CD4-positive, alpha-beta T cell treated with Interleukin-17A for 4 hours (primary cell): ENCODE data around the gene C2orf74.
"Not testable (repeated sequence)": the region's sequence is repeated elsewhere in the genome, so short reads cannot be mapped to it uniquely, and the experiment has no call there.

Experiments used
- DNase-seq: peaks from one replicate; pipeline ENCODE4 v3.0.0-alpha.2; 2020; ENCODE audit warnings: mixed read lengths

C2orf74 gene

DNA sequence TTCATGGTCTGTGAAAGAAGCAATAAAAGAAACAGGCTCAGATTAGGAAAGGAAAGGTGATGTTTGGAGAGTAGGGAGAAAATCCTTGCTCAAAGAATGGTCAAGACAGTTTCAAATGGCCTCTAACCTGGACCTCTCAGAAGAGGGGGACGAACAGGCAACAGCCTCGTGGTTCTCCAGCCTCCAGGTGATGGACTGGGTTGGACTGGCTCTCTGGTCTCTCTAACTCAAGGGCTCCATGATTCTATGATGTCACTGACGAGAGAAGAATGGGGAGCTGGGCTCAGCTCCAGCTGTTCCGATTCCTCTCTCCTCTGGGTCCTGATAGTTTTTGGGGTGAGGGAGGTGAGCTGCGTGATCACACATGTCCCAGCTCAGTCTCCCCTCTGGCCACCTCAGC, at the start of gene C2orf74:
C2orf74 (plus strand) TSS at position 301 of the 400 bp plus-strand sequence. CDS start 327 bp downstream, outside the sequence.
- DNase-seq = no peak

DNA sequence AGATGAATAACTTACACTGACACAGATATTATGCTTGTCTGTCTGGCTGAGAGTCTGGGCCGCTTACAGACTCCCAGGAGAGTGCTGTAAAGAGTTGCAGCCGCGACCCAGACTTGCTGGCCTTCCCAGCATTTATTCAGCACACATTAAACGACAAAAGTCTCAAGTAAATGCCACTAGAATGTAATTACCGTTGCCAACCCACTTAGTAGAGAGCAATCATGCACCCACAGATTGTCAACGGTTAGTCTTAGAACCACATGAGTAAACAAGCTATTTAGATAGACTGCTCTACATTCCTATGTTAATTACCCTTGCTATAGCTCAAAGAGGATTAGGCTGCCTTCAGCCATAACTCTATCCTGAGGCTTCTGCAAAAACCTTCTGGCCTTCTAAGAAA, 47.8 kb upstream of the C2orf74 start:
- DNase-seq = no peak

DNA sequence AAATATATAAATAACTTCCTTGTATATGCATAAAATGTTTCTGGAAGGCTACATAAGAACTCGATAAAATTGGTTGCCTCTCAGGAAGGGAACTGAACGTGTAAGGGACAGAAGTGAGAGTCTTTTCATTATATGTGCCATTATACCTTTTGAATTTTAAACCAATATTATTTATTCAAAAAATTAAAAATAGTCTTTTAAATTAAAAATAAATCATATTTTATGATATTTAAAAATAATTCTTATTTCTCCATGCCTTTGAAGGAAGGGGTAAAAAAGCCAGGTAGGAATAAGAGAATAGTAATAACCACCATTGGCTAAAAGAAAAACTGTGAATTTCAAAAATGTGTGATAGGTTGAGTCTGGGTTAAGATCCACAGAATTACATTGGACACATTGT, 45.7 kb upstream of the C2orf74 start:
- DNase-seq = no peak

DNA sequence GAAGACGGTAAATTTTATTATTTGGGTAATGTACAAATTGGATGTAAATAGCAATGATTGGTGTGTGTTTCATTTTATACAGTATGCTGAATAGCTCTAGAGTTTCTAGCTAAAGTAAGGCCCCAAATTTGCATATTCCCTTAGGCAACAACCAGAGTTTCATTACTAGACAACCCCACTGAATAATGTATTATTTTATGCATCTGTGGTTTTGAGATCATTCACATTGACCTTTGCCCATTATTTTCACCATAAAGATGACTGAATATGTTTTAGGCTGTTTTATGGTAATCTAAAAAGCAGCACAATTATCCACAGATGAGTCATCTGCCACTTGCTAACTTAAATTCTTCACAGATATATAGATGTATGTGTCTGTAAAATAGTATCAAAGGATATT, 44.5 kb upstream of the C2orf74 start:
- DNase-seq = no peak

DNA sequence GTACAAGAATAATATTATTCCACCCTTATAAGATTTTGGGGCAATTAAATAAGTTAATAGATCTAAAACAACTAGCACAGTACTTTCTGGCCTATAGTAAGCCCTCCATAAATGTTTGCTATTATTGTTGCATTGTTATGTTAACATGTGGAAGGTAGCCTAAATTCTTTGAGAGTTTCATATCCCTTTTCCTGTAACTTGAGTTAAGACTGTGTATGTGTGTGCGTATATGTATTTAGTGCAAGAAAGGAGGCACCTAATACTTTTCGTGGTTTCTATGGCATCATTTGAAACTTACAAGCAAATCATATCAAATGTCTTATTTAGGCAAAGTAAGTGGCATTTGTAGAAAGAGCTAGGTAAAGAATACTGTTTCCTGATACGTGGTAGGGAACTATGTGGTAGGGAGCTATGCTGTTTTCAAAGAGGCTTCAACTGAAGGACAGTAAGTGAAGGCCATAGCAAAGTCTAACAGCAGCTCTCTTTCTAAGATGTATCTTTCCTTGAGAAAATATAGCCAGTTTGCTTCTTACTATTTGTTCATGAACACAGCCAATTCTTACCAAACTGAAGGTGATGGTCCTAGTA, 36.8 kb upstream of the C2orf74 start:
- DNase-seq = no peak

DNA sequence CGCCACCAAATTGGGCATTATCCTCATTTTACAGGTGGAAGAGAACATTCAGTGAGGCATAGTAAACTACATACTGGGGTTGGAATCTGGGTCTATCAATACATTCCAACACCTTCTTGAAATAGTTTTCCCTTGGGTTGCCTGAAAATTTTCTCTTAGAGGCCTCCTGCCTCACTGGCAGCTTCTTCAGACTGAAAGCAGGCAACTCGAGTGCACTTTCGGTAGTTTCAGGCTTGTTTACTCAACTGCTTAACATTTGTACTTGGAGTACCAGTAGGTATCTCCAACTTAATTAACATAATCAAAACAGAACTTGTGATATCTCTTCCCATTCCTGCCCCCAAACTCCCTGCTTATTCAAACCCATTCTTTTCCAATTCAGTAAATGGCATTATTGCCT, 36.2 kb upstream of the C2orf74 start:
- no peak for DNase-seq

DNA sequence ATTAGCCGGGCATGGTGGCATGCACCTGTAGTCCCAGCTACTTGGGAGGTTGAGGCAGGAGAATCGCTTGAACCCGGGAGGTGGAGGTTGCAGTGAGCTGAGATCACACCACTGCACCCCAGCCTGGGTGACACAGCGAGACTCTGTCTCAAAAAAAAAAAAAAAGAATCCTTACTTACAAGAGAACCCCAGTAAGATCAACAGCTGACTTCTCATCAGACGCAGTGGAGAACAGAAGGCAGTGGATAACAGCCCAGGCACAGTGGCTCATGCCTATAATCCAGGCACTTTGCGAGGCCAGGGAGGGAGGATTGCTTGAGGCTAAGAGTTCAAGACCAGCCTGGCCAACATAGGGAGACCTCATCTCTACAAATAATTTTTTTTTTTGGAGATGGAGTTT, 33.9 kb upstream of the C2orf74 start:
- not testable (repeated sequence) for DNase-seq

DNA sequence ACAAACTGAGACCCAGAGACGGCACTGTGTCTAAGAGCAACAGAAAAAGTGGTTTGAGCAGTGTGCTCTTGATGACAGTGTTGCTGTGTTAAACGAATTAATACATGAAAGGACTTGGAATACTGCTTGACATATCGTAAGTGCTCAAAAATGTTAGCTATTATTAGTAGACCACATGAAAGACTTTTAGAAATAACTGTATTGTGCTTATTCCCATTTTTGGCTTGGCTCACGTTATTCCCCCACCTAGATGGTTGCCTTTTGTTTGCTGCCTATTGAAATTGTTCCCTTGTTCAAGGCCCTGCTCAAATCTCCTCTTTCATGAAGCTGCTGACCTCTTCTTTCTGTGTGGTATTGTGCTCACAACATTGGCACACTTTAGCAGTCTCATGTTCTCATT, 27.8 kb upstream of the C2orf74 start:
- no peak for DNase-seq

DNA sequence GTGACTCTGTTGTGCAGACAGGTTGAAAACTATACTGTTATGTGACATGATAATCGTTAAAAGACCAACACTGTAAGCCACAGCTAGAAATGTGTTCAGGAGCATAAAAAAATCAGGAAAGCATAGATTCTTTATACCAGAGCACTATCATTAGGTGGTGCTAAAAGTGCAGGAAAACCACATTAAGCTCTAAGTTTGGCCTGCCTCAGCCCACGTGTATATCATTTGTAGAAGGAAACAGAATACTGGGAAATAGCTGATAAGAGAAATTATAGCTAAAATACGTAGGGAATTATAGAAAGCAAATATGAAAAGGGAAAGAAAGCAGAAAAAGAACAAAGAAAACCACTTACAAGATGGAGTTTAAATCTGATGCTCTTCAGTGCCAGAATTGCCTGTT, 26.5 kb upstream of the C2orf74 start:
- peak; percentile 5 for DNase-seq

DNA sequence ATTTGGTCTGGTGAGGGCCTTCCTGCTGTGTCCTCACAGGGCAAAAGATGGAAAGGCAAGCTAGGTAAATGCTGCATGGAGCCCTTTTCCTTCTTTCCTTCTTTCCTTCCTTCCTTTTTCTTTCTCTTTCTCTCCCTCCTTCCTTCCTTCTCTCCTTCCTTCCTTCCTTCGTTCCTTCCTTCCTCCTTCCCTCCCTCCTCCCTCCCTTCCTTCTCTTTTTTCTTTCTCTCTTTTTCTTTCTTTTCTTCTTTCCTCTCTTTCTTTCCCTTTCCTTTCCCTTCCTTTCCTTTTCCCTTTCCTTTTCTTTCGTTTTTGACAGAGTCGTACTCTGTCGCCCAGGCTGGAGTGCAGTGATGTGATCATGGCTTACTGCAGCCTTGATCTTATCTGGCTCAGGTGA, 23.1 kb upstream of the C2orf74 start:
- DNase-seq = no peak

DNA sequence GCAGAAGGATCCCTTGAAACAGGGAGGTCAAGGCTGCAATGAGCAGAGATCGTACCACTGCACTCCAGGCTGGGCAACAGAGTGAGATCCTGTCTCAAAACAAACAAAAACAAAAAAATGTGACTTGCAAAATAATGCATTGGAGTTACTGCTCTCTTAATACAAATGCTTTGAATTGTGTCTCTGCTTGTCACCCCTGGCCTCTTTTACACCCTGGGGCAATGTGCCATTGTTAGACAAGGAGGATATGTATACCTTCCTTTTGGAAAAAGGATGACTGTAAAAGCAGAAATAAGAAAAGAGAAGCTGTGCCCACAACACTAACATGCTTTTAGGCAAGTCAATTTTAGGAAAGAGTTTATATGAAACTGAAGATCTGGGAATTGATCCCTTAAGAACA, 20.8 kb upstream of the C2orf74 start:
- DNase-seq = no peak

DNA sequence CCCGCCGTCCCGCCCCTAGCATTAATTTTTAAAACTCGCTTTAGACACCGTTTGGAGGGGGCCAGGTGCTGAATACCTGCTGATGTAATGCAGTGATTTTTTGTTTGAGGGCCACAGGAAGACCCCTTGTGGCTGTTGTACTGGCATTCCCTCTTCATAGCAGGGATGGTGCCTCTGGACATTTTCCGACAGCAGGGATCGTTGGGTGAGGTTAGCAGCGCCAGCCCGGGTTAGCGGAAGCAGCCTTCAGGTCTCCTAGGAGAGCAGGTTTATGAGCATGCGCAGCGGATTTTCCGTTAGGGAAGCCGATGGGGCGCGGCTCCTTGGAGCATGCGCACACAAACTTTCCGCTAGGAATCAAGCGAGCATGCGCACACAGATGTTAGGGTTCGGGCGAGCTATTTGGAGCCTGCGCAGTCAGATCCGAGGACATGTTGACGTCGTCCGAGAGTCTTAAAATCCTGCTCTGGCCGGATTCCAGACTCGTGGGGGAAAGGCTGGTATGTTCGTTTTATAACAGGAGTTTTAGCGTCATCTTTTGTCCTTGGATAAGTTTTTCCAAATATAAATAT, 17.2 kb upstream of the C2orf74 start:
- peak; percentile 95 for DNase-seq

DNA sequence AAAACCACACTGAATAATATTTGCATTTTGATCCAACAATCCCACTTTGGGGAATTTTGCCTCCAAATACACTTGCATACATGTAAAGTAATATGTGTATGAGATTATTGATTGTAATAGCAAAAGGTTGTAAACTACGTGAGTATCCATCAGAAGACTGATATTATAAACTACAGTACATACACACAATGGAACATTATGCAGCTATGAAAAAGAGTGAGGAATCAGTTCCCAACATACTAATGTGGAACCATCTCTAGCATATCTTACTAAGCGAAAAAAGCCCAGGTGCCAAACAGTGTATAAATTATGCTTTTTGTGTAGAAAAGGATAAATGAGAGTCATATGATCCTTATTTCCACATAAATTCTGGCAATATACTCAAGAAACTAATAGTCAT, 16.0 kb upstream of the C2orf74 start:
- DNase-seq = no peak

DNA sequence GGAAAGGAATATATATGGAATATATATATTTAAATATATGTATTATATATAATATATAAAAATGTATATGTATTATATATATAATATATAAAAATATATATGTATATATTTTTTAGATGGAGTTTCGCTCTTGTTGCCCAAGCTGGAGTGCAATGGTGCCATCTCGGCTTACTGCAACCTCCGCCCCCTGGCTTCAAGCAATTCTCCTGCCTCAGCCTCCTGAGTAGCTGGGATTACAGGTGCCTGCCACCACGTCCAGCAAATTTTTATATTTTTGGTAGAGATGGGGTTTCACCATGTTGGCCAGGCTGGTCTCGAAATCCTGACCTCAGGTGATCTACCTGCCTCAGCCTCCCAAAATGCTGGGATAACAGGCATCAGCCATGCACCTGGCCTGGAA, 13.9 kb upstream of the C2orf74 start:
- not testable (repeated sequence) for DNase-seq

DNA sequence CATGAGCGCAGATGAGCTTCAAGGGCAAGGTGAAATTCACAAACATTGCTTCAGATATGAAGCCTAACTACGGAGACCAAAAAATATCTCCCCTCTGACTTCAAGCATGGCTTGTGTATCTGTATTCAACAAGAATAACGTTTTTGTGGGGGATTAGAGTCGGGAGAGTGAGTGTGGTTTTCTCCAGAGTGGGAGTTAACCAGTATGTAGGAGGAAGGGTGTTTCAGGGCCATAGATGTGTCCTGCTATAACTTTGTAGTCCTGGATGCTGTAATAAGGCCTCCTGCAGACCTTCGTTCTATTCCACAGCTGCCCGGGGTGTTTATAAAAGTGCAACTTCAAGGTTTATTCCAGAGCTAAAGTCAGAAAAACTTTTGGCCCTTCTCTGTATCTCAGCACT, 12.9 kb upstream of the C2orf74 start:
- no peak for DNase-seq

DNA sequence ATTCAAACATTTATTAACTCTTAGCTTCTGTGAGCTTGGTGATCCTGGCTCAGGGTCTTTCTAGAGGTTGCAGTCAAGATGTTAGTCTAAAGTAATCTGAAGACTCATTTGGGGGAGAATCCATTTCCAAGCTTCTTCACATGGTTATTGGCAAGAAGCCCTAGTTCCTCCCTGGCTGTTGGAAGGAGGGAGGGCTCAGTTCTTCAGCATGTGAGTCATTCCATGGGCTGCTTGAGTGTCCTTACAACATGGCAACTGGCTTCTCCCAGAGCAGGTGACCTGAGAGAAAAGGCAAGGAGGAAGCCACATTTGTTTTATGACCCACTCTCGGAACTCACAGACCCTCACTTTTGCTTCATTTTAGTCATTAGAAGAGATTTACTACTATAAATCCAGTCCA, 10.6 kb upstream of the C2orf74 start:
- no peak for DNase-seq

DNA sequence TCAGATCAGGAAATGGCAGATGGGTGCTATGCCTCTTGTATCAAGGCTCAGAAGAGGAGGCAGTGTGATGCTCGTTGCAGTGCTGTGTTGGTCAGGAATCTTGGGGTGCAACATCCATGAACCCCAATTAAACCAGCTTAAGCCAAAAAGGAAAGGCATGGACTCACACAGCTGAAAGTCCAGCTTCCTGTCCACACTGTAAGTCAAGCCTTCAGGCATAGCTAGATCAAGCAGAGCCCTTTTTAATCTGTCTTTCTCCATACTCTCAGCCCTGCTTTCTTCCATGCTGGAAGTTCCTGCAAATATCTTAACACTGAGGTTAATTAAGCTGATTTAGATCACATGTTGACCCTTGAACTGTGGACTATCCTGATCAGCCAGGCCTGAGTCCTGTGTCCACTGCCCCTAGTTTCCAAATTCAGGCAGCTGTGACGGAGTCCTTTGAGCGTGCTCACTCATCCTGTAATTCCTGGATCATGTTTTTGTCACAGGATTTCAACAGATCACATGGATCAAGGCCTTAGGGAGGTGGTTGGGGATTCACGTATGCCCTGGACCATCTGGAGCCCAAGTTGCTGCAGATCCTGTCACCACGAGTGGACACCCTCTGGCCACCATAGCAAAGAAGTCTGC, 4.5 kb upstream of the C2orf74 start:
- no peak for DNase-seq

DNA sequence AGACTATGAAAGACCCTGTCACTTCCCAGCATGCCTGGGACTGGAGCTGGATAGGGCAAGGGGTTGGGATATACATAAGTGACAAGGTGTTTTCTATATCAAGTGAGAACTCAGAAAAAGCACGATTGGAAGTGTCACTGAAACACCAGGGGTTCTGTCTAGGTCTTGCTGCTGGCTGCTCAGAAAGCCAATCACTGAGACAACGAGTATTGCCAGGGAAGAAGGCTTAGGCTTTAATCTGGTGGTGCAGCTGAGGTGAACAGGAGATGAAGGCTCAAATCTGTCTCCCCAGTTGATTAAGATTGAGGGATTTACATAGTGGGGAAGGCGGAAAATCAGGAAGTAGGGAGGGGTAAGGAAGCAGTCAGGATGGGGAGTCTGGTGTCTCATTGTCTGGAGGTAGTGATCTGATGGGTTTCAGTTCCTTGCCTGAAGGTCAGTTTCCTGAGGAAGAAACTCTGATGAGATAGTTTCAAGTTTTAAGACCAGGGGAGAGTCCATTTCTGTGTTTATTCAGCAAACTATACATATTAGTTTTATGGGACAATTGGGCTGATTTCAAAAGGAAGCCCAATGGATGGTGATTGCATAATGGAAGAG, 3.5 kb upstream of the C2orf74 start:
- no peak for DNase-seq

DNA sequence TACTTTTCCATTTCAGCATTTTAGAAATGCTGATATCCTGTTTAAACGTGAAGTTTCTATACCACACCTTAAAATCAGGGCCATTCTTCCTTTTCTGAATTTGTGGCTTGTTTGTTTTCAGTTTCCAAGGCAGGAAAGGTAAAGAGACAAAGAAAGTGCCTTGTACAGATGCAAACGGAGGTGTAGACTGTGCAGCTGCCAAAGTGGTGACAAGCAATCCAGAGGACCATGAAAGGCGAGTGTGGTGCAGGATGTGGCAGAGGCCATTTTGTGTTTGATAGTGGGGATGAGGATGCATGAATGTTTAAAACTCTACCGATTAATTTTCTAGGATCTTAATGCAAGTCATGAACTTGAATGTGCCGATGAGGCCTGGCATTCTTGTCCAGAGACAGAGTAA, 733 bp downstream of the C2orf74 start:
- no peak for DNase-seq

DNA sequence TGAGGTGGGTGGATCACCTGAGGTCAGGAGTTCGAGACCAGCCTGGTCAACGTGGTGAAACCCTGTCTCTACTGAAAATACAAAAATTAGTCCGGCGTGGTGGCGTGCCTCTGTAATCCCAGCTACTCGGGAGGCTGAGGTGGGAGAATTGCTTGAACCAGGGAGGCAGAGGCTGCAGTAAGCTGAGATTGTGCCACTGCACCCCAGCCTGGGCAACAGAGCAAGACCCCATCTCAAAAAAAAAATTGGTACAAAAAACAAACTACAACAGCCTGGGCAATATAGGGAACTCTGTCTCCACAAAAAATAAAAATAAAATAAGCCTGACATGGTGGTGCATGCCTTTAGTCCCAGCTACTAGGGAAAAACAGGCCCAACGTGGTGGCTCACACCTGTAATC, 3.1 kb downstream of the C2orf74 start:
- DNase-seq = not testable (repeated sequence)

DNA sequence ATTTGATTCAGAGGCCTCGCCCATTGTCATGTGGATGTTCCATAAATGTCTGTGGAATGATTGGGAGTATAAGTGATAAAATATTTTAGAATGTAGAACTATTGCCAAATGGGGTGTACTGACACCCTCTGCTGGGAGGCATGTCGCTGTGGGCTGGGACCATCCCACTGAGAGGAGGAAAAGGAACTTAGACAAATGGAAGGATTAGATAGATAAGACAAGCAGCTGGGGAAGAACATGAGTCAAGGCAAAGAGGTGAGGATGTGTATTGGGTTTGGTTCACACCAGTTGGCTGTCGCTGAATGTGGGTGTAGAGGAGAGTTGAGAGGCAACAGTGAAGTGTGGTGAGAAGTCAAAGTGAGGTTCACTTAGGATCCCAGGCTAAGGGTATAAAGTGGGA, 4.0 kb downstream of the C2orf74 start:
- DNase-seq = no peak

DNA sequence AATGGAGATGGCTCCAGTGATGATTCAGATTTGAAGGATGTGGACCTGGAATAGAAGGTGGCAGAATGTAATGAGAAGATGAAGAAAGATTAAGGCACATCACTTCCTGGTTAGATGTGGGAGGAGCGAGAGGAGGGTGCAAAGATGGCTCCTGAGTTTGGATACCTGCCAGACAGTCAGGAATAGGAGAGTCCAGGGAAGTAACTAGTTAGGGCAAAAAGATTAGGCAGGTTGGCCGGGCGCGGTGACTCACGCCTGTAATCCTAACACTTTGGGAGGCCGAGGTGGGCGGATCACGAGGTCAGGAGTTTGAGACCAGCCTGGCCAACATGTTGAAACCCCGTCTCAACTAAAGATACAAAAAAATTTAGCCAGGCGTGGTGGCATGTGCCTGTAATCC, 5.6 kb downstream of the C2orf74 start:
- no peak for DNase-seq

DNA sequence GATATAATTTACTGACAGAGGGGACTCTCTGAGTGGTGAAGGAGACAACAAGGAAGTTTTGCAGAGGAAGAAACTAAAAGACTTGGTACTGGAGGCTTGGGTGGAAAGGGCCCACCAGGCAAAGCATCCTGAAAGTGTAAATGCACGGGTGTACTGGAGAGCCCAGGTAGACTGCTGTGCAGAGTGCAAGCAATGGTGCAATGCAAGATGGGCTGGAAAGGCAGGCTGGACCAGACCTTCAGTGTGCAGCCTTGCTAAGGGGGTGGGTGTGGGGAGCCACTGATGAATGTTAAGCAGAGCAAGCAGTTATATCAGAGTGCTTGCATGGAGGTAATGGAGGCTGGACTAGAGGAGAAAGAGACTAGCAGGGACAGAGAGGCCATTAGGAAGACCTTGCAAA, 10.7 kb downstream of the C2orf74 start:
- DNase-seq = no peak

DNA sequence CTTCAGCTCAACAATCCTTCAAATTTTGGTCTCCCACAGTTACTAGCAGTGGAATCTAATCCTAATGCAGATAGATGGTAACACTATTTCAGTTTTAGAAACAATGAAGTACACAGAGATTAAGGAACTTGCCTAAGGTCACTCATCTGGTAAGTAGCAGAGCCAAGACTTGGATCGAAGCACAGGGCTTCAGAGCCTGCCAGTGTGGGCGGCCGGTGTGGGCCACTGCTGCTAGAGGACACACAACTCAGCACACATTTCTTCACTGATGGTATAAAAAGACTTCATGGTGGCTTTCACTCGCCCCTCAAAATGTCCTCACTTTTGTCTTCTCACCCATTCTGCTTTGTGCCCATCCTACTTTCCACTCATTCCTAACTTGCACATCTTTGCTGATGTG, 11.1 kb downstream of the C2orf74 start:
- DNase-seq = no peak
